IPS DF 19.7 (cell line): Measurements from ENCODE around the gene EPS8.
"Not testable (repeated sequence)": the region's sequence is repeated elsewhere in the genome, so short reads cannot be mapped to it uniquely, and the experiment has no call there.

ENCODE experiments used
- DNase-seq: peaks from one replicate; pipeline ENCODE4 v3.0.0-alpha.2; 2013; ENCODE audit warnings: low read depth, low spot score

The EPS8 gene

GRCh38 chr12:15648558-15648957, 140.6 kb downstream of the EPS8 start:
- no peak for DNase-seq

DNA sequence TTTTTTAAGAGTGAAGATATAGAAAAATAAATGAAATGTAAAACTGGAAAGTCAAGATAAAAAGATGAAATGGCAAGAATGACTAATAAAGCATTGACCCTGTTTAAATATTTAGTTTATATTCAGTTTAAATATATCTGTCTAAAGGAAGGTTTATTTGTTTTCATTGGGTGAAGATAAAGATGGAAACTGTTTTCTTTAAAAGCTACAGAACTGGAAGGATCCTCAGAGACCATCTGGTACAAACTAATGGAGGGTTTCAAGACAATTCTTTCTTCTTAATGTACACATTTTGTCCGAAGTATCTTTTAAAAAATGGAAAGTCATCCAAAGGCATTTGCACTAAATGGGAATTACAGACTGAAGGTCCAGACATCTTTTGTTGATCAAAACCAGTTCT, 142.6 kb downstream of the EPS8 start:
- DNase-seq, result no peak

DNA sequence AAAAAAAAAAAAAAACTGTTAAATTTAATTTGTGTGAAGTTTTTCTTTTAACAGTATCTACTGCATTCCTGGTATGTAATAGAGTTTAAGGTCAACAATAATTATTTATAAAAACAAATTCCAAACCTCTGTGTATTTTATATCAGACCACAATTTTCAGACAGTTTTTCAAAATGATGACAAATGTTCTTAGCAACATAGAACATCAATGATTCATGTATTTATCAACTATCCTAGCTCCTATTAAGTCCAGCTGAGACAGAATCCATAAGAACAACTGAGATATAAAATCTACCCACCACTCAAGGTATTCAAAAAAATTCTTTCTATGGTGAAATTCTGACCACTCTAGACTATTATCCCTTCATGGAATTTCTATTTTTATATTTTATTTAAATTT, 144.5 kb downstream of the EPS8 start:
- no peak for DNase-seq

GRCh38 chr12:15638231-15638630, 151.0 kb downstream of the EPS8 start:
- no peak for DNase-seq

- DNase-seq, result no peak
Measured at GRCh38 chr12:15636060-15636890, 152.9 kb downstream of the EPS8 start.

DNA sequence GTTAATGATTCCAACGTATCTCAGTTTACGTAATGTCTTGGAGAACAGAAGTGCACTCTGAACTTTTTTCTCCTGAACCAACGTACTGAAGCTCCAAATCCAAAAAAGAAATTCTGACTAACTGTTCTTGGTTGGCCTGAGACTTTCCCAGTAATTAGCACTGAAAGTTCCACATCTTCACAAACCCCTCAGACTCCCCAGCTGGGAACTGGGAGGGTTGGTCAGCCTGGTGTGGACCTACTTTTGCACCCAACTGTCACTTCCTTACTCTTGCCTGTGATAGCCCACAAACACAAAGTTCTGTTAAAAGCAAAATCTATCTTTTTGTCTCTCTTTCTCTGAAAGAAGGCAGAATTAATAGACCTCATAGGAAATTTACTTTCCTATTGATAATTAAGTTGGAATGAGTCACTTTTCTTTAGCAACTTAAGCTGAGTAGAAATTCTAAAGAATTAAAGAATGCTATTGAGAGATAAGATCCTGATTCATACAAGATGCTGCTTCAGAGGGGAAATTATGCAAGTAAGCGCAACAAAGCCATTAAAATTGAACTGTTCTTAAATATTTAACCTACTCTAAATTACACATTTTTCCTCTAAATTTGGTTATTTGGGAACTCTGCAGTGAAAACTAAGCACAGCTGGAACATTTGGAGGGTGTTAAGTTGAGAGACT, 155.0 kb downstream of the EPS8 start:
- no peak for DNase-seq

GRCh38 chr12:15633201-15633600, 156.0 kb downstream of the EPS8 start:
- DNase-seq, result no peak

DNA sequence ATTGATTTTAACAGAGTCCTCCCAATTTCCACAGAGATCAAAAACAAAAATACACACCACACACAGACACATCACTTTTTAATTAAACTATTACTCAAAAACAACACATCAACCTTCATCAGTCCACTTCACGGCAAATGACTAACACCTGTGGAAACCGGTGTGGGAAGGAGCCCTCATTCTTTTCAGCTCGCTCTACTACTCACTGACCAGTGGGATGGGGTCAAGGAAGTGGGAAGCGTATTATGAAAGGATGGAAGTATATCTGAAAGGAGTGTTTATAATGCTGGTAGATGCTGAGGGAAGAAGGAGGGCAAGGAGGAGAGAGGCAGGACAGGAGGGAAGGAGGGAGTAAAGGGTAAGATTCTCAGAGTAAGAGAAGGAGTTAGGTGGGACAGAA, 156.5 kb downstream of the EPS8 start:
- DNase-seq, result no peak

- no peak for DNase-seq
Measured at GRCh38 chr12:15631007-15631715, 158.0 kb downstream of the EPS8 start.

DNA sequence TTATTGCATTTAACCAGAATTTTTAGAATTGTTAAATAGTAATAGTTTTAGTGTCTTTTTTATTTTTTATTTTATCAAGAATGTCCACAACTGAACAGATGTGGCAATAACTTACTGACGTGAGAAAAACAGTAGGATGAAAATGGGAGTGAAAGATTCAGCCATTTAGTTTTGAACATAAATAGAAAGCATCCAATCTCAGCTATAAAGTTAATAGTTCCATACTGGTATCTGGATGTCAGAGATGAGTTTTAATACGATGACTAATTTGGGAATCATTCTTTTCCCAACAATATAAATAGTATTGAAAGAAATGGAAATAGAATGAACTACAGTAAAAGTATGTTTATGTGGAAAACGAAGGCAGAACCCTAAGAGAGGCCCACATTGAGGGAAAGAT, 159.4 kb downstream of the EPS8 start:
- no peak for DNase-seq

- peak; percentile 15 for DNase-seq
Measured at GRCh38 chr12:15629108-15629507, 160.1 kb downstream of the EPS8 start.

DNA sequence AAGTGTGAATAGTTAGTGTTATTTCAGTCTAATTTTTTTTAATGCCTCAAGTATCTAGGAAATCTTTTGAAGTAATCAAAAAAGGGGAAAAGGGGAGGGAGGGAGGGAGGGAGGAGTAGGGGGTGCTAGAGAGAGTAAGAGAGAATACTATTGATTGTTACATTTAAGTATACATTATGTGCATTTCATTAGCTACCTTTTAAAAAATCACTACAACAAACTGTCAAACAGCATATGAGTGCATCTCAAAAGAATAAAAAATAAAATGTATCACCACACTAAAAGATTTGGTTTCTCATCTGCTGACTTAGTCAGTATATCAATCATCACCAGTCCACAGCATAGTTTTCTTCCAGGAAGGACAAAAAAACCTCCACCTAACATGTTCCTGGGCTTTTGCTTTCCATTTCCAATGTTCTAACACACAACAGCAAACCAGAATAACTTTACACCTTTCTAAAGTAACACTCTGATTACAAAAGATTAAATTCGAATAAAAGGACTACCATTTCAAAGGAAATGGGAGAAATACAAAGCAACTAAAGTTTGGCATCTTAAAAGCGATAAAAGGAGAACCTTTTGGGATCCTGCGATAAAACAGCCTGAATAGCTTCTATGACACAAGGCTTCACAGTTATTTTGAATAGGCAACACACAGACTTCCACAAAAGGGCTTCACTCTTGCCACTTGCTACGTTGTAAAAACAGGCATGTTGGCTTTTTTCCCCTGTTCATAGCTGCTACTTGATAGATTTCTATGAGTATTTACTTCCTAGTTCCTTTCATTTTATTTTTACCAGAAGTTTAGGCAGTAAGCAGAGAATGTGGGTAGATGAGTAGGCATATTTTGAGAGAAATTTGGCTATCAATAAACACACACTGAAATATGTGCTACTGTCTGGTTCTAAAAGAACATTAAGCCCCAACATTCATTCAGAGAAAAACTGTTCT, 160.9 kb downstream of the EPS8 start:
- DNase-seq, result no peak

- DNase-seq, result no peak
Measured at GRCh38 chr12:15625075-15625474, 164.1 kb downstream of the EPS8 start.

GRCh38 chr12:15620741-15621539, 168.2 kb downstream of the EPS8 start:
- no peak for DNase-seq

- not testable (repeated sequence) for DNase-seq
Measured at GRCh38 chr12:15616495-15616894, 172.7 kb downstream of the EPS8 start.

- no peak for DNase-seq
Measured at GRCh38 chr12:15613981-15614380, 175.2 kb downstream of the EPS8 start.

GRCh38 chr12:15608941-15609340, 180.2 kb downstream of the EPS8 start:
- DNase-seq, result no peak

GRCh38 chr12:15608406-15608805, 180.8 kb downstream of the EPS8 start:
- DNase-seq, result no peak

GRCh38 chr12:15605881-15606590, 183.2 kb downstream of the EPS8 start:
- no peak for DNase-seq
